B cell (primary cell): ENCODE results near the gene KRT74.

Experiments
- EZH2 ChIP-seq: IDR thresholded peaks from 2 replicates; pipeline ENCODE4 v1.6.1; 2012; ENCODE audit warnings: borderline replicate concordance, low read depth, mild to moderate bottlenecking, moderate library complexity, low read length; ENCODE audit not compliant: insufficient read depth, poor library complexity, severe bottlenecking
- TF ChIP-seq, protein P1 (sequence below): fragments of 200-600 bp; IDR thresholded peaks from one replicate; pipeline ENCODE4 v1.8.0; 2022; ENCODE audit warnings: antibody characterized with exemption, mild to moderate bottlenecking

DNA sequence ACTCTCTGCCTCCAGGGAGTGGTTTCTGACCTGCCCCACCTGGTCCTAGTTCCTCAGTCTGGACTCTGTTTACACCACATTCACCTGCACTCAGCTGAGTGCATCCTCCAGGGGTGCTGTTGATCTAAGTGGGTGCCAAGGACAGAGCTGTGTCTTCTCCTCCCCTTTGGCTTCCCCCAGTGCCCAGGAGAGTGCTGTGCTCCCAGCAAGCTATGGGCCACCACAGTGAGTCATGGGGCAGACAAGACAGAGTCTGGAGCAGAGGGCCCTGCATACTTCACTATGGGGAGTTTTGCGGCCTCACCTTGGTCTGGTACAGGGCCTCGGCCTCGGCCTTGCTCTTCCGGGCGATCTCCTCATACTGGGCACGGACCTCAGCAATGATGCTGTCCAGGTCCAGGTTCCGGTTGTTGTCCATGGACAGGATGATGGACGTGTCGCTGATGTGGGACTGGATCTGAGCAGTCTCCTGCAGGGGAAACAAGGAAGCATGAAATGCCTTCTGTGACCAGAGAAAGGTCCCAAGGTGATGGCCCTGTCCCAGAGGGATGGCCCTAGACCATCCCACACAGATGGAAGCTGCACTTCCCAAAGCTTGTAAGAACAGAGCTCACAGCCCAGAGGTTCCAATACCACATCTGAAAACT is 39.9 kb upstream of the KRT74 start:
- TF ChIP-seq, protein P1, sequence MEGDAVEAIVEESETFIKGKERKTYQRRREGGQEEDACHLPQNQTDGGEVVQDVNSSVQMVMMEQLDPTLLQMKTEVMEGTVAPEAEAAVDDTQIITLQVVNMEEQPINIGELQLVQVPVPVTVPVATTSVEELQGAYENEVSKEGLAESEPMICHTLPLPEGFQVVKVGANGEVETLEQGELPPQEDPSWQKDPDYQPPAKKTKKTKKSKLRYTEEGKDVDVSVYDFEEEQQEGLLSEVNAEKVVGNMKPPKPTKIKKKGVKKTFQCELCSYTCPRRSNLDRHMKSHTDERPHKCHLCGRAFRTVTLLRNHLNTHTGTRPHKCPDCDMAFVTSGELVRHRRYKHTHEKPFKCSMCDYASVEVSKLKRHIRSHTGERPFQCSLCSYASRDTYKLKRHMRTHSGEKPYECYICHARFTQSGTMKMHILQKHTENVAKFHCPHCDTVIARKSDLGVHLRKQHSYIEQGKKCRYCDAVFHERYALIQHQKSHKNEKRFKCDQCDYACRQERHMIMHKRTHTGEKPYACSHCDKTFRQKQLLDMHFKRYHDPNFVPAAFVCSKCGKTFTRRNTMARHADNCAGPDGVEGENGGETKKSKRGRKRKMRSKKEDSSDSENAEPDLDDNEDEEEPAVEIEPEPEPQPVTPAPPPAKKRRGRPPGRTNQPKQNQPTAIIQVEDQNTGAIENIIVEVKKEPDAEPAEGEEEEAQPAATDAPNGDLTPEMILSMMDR, result no peak
- no peak for TF ChIP-seq EZH2
